Measurements from ENCODE around the gene AK3. TPM values are rescaled to one million over a fixed set of nuclear protein-coding genes. Genes with fewer than 3 reads are reported as not detected.
A peak's percentile ranks its signal among the peaks of the same experiment; 100 is the strongest.

Gene AK3
- total RNA-seq, 1 experiment from 2014 or later = 41.5 TPM

DNA sequence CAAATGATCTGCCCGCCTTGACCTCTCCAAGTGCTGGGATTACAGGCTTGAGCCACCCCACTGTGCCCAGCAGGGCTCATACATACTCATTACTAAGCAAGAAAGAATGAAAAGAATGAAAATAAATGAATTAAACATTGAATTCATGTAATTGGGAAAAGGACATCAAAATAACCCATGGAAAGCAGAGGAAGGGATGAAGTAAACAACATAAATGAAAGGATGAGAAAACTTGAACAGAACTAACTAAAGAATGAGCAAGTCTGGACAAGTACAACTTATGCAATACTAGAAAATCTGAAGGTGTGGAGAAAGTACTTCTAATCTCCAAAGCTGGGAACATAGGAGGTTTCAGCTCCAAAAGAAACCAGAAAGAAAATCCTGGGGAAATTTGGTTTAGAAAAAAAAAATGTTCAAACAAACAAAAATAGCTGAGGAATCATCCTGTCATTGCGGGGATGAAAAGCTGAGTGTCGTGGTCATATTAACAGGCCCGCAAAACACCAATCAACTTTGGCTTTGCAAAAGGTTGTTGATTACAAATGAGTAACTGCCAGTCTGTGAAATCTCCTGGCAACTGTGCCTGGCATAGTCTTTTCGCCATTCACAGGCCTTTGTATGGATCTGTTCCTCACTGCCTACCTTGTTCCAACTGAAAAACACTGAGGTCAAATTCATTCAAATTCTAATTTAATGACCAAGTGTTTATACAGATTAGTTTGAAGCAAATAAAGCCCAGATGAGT lies 2.3 kb upstream of the AK3 start:
- no peak overlapping the region for H2AK5ac ChIP-seq (ENCODE audit: insufficient read length, low read length)
- H2BK15ac ChIP-seq (ENCODE audit: low read depth, low read length) = no peak overlapping the region
- no peak overlapping the region for H3K27ac ChIP-seq (ENCODE audit: insufficient read length, low read depth, low read length)
- no peaks in the 10 kb centered on the region for H3K9me3 ChIP-seq (ENCODE audit: control insufficient read depth, low read depth, low read length)
- no peaks in the 10 kb centered on the region for H3K9me3 Mint-ChIP-seq
- peaks cover 10% of the 10 kb centered on the region; the same call in 1 of the 2 replicates for H3K4me1 ChIP-seq (ENCODE audit: insufficient read depth, low read length)
- TF ChIP-seq, protein P1, sequence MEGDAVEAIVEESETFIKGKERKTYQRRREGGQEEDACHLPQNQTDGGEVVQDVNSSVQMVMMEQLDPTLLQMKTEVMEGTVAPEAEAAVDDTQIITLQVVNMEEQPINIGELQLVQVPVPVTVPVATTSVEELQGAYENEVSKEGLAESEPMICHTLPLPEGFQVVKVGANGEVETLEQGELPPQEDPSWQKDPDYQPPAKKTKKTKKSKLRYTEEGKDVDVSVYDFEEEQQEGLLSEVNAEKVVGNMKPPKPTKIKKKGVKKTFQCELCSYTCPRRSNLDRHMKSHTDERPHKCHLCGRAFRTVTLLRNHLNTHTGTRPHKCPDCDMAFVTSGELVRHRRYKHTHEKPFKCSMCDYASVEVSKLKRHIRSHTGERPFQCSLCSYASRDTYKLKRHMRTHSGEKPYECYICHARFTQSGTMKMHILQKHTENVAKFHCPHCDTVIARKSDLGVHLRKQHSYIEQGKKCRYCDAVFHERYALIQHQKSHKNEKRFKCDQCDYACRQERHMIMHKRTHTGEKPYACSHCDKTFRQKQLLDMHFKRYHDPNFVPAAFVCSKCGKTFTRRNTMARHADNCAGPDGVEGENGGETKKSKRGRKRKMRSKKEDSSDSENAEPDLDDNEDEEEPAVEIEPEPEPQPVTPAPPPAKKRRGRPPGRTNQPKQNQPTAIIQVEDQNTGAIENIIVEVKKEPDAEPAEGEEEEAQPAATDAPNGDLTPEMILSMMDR (conservative IDR thresholded peaks at IDR 0.05) = no peak
- no peak overlapping the region for H3K14ac ChIP-seq (ENCODE audit: insufficient read depth, low read length)
- no peak overlapping the region for H3K56ac ChIP-seq (ENCODE audit: insufficient read length, low read depth, low read length)
- no peaks in the 10 kb centered on the region for H4K20me1 ChIP-seq (ENCODE audit: control insufficient read depth, insufficient read depth, insufficient read length)
- H3K4me3 Mint-ChIP-seq = peak overlapping the region; percentile 12 to 18; a peak in 4 of 5 replicates
- peak overlapping the region in 2 of 3 experiments; percentile 40 to 56; a peak in 4 of 7 replicates for H3K27ac Mint-ChIP-seq
- no peak overlapping the region for H2BK120ac ChIP-seq (ENCODE audit: low read depth, low read length, poor library complexity, severe bottlenecking)
- peaks cover 11% of the 10 kb centered on the region for H3K23me2 ChIP-seq (ENCODE audit: insufficient read length, low read depth, low read length, poor library complexity, severe bottlenecking)
- no peak overlapping the region for H2BK20ac ChIP-seq (ENCODE audit: low read depth, low read length, poor library complexity, severe bottlenecking)
- no peak overlapping the region for H3T11ph ChIP-seq (ENCODE audit: low read length)
- H4K5ac ChIP-seq (ENCODE audit: insufficient read length, low read depth, low read length) = no peak overlapping the region
- H4K91ac ChIP-seq (ENCODE audit: insufficient read length, low read depth, low read length) = no peak overlapping the region
- H4K8ac ChIP-seq (replicated peaks; ENCODE audit: insufficient read length, low read depth, low read length) = no peak overlapping the region
- H3K27me3 ChIP-seq (ENCODE audit: insufficient read depth, low read length) = no peaks in the 10 kb centered on the region
- no peak overlapping the region for H3K4me2 ChIP-seq (ENCODE audit: insufficient read depth, insufficient read length, low read length)
- H3K4ac ChIP-seq (ENCODE audit: low read depth, low read length) = no peak overlapping the region
- H3K18ac ChIP-seq (ENCODE audit: insufficient read length, low read depth, low read length) = no peak overlapping the region
- no peaks in the 10 kb centered on the region for H3K79me1 ChIP-seq (ENCODE audit: insufficient read depth, low read depth, low read length, poor library complexity, severe bottlenecking)
- H3K27me3 Mint-ChIP-seq (ENCODE audit: low read depth) = no peaks in the 10 kb centered on the region
- H3K36me3 Mint-ChIP-seq (ENCODE audit: insufficient read depth in 1 of 3, low read depth in 3 of 3) = peaks cover 0 to 3% (median 0%) of the 10 kb centered on the region in 3 experiments; a peak in 4 of 7 replicates
- no peak overlapping the region for H3K9ac ChIP-seq (ENCODE audit: extremely low read depth, insufficient read length, low read length)
- no peak overlapping the region for H3K23ac ChIP-seq (ENCODE audit: insufficient read length, low read depth, low read length)
- no peaks in the 10 kb centered on the region; the same call in 1 of the 2 replicates for H3K79me2 ChIP-seq (ENCODE audit: insufficient read depth, low read length)
- no peak for DNase-seq
- no peak overlapping the region for H2AFZ ChIP-seq (ENCODE audit: low read length)
- peaks cover 29 to 36% of the 10 kb centered on the region in 2 experiments for H3K4me1 Mint-ChIP-seq
- H2BK5ac ChIP-seq (ENCODE audit: insufficient read length, low read length) = no peak overlapping the region
- WGBS (ENCODE audit: extremely low coverage, insufficient read length, low lambda C conversion rate) = no CpG with 5 or more reads among the region's 5 CpGs
- H2BK12ac ChIP-seq (ENCODE audit: insufficient read length, low read depth, low read length) = no peak overlapping the region
